Bronchial epithelial cell (primary cell): ENCODE measurements around the gene RELL2. TPM values are rescaled to one million over a fixed set of nuclear protein-coding genes. Genes with fewer than 3 reads are reported as not detected.

Experiments
- DNase-seq: peaks from one replicate; pipeline ENCODE4 v3.0.0-alpha.2; 2010; ENCODE audit warnings: low read depth
- FAIRE-seq: peaks from 2 replicates; lab custom pipeline; 2011; peaks lifted over from hg19 to GRCh38; lab: Jason Lieb, UNC
- H3K27me3 ChIP-seq: 2 replicates; pipeline ENCODE4 v1.5.1; 2011; ENCODE audit warnings: low read length; ENCODE audit not compliant: control insufficient read depth, insufficient read depth
- H3K36me3 ChIP-seq: 2 replicates; pipeline ENCODE4 v1.5.1; 2011; ENCODE audit warnings: low read length; ENCODE audit not compliant: control insufficient read depth, insufficient read depth
- H3K4me3 ChIP-seq: 2 replicates; pipeline ENCODE4 v1.5.1; 2011; ENCODE audit warnings: mild to moderate bottlenecking, low read depth, low read length, control low read depth
- total RNA-seq: library from RNA; depleted of rRNA; stranded (reverse); fragments of >200 nt; gene quantifications from 2 replicates; pipeline ENCODE4 v1.2.1, GENCODE V29; 2014
- TF ChIP-seq, protein P1 (sequence below): IDR thresholded peaks from 2 replicates; pipeline ENCODE4 v1.5.1; 2011; ENCODE audit warnings: mild to moderate bottlenecking, moderate library complexity, low read length, control low read depth, inconsistent platforms; ENCODE audit not compliant: insufficient read depth, severe bottlenecking

RELL2 gene
- total RNA-seq, 1 donor from 2014 or later: 16.6 TPM

DNA sequence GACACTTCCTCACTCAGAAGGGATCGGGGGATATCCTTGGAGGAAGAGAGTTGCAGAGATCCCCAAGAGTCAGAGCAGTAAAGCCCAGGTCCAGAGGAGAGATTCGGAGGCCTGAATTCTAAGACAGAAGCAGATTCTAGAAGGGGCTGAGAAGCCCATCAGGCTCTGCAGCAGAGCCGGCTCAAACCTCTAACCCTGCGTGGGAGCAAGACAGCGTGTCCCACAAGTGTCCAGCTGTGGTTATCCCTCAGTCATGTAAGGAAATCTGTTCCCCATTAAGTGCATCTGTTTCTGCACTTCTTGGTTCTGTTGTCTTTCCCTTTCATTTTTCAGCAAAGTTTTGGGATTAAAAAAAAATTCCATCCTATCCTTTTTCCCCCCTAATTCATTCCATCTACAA lies 13.2 kb upstream of the RELL2 start:
- FAIRE-seq (no peak), DNase-seq (no peak)
- Histone ChIP-seq H3K27me3 (no peaks in the 10 kb centered on the region), H3K36me3 (peaks cover 21% of the 10 kb centered on the region), H3K4me3 (no peak overlapping the region)
- TF ChIP-seq, protein P1, sequence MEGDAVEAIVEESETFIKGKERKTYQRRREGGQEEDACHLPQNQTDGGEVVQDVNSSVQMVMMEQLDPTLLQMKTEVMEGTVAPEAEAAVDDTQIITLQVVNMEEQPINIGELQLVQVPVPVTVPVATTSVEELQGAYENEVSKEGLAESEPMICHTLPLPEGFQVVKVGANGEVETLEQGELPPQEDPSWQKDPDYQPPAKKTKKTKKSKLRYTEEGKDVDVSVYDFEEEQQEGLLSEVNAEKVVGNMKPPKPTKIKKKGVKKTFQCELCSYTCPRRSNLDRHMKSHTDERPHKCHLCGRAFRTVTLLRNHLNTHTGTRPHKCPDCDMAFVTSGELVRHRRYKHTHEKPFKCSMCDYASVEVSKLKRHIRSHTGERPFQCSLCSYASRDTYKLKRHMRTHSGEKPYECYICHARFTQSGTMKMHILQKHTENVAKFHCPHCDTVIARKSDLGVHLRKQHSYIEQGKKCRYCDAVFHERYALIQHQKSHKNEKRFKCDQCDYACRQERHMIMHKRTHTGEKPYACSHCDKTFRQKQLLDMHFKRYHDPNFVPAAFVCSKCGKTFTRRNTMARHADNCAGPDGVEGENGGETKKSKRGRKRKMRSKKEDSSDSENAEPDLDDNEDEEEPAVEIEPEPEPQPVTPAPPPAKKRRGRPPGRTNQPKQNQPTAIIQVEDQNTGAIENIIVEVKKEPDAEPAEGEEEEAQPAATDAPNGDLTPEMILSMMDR: no peak

DNA sequence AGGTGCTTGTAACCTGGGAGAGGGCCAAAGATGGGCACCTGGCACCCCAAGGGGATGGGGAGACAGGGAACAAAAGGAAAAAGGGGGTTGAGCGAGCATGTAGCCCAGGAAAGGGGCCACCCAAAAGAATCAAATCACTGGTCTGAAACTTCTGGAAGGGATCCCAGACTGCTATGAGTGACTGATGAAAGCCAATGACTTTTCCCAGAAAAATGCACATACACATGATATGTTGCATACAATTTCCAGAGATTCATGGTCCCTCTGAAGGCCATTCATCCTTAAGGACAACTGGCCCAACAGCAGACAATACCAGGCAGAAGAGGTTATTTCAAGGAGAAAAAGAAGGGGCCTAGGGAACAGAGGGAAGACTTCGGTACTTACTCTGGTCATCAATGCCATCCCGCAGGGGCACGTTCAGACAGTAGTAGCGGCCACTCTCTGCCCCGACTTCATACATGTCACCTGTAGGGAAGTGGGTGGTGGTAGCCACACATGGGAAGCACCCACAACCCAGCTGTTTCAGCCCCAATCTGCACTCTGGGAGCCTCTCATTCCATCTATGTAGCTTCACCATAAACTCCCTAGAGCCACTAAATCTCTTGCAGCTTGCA lies 8.5 kb upstream of the RELL2 start:
- TF ChIP-seq, protein P1: no peak
- FAIRE-seq (no peak), DNase-seq (no peak)
- Histone ChIP-seq H3K4me3 (no peak overlapping the region), H3K27me3 (no peaks in the 10 kb centered on the region), H3K36me3 (peaks cover 30% of the 10 kb centered on the region)

DNA sequence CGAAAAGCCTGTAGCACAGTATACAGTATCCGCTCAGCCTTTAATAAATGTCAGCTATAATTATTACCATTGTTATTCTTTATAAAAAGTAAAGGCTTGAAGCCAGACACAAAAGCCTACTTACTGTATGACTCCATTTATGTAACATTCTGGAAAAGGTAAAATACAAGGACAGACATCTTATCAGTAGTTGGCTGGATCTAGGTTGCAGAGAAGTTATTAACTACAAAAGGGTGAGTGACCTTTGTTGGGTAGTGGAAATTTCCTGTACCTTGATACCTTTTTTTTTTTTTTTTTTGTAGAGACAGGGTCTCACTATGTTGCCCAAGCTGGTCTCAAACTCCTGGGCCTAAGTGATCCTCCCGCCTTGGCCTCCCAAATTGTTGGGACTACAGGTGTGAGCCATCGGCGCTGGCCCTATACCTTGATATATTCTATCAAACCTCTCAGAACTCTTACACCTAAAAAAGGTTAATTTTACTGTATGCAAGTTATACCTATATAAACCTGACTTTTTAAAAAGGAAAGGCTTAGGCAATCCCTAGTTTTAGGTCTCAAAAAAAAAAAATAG lies 6.1 kb upstream of the RELL2 start:
- TF ChIP-seq, protein P1: no peak
- DNase-seq (no peak), FAIRE-seq (no peak)
- Histone ChIP-seq H3K4me3 (no peak overlapping the region), H3K27me3 (no peaks in the 10 kb centered on the region), H3K36me3 (peaks cover 20% of the 10 kb centered on the region)

DNA sequence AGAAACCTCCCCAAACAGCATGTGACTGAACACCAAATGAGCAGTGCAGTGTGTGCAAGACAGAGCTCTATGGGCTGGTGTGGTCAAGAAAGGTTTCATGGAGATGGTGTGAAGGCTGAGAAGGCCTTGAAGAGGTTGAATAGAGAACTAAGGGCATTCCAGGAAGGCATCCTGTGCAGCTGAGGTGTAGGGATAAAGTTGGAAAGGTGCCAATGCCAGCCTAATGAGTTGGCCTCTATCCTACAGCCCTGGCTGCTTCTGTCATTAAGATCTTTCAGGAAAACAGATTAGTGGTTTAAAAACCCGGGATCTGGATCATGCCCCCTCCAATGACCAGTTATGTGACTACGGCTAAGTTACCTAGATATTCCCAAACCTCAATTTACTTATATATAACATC lies 4.1 kb upstream of the RELL2 start:
- no peaks in the 10 kb centered on the region for H3K27me3 ChIP-seq
- TF ChIP-seq, protein P1: no peak
- no peak overlapping the region for H3K4me3 ChIP-seq
- DNase-seq (no peak), FAIRE-seq (no peak)
- H3K36me3 ChIP-seq: peaks cover 17% of the 10 kb centered on the region

DNA sequence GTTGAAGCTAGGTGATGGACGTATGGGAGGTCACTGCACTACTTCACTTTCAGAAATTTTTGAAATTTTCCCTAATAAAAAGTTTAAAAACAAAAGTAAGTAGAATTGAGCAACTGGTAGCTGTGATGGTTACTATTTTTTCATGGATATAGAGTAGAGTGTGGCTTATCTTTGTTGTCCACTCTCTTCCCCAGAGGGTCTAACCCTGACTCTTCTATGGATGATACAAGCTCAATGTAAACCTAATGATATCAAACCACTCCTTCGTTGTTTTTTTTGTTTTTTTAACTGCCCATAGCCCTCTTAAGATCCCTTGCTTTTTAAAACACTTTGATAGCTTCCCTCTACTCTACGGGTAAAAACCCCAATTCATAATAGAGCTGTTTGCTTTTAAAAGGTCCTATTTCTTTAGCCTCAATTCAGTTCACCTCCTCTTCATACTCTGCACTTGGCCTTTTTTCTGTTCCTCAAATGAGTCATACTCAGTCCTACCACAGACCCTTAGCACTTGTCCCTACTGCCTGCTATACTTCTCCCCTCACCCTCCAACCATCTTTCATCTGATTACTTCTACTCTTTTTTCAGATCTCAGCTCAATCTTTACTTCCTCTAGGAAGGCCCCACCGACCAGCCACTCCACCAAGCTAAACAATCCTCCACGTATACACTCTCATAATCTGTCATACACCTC lies 2.8 kb upstream of the RELL2 start:
- DNase-seq (no peak), FAIRE-seq (no peak)
- TF ChIP-seq, protein P1: no peak
- Histone ChIP-seq H3K36me3 (peaks cover 13% of the 10 kb centered on the region), H3K27me3 (no peaks in the 10 kb centered on the region), H3K4me3 (no peak overlapping the region)
